GM21360 (cell line): ENCODE measurements around the gene SP6.

Experiments
- ATAC-seq: cut with Tn5 transposase; IDR thresholded peaks from one replicate; pipeline ENCODE4 v1.9.1; 2021; ENCODE audit warnings: mild to moderate bottlenecking, moderate library complexity; ENCODE audit not compliant: unreplicated experiment

SP6 gene

DNA sequence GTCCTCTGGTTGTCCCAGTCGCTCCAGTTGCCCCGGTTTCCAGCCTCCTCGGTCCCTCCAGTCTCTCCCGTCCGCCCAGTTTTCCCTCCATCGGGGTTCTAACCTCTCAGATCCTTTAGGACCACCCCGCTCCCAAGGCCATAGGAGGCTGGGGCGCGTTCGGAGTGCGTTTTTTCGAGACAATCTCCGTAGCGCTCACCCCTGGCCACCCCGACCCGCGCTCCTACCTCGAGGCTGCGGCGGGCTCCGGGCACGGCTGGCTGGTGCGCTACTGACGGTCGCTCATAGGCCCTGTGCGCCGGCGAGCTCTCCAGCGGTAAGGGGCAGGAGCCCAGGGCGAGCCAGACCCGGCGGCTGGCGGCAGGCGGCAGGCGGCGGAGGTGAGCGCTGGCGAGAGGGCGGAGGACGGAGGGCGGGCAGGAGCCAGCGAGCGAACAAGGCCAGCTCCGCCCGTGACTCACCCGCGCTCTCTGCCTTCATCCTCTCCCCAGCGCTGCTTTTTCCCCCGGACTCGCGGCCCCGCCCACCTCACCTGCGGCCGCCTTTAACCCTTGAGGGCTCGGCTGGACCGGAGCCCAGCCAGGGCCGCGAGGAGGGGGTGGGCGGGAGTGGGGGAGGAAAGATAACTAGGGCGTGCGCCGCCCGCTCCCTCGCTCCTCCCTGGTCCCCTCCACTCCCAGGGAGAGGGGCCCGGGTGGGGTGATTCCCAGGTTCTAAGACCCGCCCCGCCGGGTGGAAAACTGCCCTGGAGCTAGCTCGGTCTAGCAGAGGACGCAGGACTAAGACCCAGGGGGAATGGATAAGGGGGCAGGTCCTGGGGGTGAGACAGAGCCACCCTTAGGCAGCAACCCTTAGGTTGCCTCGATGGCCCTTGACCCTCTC is at the start of gene SP6:
Gene SP6 (minus strand): TSS at position 472 of the 882 bp plus-strand sequence. CDS start 2,734 bp downstream, outside the sequence.
- ATAC-seq, result no peak

DNA sequence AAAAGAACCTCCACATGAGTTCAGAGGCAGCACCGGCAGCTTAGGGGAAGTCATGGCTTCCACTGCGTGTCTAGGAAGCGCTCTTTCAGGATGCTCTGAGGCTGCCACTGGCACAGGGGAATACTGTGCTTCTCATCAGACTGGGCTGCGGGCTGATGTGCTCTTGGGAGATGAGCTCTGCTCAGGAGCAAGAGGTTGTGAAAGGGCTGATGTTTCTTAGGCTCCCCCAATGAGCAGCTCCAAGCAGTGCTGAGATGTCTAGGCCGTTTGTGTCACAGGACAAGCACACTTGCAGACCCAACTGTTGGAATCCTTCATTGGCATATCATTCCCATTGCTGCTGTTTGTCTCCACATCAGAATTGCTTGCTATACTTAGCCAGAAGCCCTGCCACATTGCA is 48.7 kb upstream of the SP6 start:
- no peak for ATAC-seq

DNA sequence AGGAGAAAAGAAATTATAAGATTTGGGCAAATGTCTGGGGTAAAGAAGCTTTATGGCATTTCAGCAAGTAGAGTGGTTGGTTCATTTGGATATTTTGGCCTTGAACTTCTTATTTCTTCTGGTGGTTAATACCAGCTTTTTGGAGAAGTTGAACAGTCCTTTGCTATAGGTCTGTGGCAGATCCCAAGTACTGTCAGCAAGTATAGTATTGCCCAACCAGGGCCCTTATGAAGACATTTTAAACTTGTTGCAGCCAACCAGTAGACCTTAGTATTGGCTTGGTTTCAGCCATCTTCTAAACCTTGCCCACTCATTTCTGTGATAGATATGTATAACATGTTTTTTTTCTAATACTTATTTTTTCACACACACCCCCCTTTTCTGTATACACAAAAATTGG is 47.3 kb upstream of the SP6 start:
- ATAC-seq, result no peak

DNA sequence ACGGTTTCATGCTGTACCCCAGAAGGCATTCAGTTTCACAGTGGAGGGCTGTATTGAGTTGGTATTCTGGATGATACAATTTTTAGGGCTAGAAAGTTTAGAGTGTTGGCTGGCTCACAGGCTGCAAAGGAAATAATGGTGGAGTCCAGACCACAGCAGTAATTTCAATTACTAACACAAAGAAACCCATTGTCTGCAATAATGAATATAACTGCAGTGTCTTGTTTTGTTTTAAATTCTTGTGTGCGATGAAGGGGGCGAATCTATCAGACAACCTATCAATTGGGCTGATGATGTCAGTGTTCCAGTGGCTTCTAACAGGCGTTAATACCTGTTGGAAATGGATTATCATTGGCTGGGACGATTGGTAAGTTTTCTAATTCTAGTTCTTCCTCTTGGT is 46.6 kb upstream of the SP6 start:
- no peak for ATAC-seq

DNA sequence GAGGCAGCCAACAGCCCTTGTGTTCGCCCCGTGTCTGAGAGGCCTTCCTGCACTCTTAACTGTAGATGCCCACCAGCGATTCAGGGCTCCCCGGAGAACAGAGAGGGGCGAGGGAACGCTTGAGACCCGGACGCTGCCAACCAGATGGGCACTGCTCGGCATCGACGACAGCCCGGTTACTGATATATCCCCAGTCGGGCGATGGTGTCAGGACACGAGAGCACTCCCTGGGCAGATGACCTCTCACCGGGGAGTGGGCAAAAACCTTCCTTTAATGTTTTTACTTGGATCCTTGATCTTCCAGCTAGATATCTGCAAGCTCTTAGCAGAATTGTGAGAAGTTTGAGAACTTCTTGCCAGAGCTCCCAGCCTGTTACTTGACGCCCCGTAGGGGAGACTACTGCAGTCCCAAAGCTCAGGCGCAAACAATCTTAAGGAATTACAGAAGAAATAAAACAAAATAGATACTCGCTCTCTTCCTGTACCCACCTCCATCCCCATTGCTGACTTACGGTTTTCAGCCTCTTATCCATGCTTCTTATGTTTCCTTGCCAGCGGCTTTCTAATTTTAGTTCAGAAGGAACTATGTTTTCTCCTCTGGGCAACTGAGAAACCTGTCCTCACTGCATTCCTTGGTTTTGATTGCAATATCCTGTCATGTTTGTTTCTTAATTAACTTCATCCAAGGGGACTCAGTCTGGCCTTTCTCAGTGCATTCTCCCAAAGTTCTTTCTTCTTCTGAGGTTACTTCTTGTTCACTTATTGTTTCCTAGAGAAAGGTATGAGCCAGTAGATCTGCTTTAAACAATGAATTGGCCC is 45.9 kb upstream of the SP6 start:
- no peak for ATAC-seq

DNA sequence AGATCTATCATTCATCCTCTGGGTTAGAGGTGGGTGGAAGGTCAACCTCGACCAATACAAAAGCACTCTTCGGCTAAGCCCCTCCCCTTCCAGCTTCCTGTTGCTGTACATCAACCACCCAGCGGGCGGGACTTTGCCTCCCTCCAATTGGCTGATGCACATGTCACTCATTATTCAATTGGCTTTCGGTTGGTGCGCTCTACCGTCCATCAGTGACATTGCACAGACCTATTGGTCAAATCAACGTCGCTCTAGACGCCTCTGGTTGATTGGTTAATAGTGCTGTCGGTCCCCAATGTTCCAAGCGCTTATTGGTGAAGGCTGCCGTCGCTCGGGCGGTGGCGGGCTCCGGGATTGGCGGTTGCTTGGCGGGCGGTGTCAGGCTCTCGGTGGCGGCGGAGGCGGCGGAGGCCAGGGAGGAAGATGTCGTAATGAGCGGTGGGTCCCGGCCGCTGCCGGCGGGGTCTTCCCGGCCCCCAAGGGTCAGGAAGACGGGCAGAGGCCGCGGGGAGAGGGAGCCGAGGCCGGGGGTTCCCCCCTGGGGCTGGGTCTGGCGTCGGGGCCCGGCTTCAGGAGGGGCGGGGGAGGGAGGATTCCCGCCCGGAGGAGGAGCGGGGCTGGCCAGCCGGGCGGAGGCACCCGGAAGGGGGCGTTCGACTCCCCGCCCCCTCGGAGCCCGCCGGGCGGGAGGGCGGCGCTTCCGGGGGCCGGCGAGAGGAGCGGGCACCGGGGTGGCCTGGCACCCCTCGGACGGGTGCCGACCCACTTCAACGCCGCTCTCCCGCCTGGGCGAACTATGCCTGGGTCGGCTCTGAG is 45.1 kb upstream of the SP6 start, which contains the start of gene SP2:
Gene SP2 (plus strand): TSS at position 381 of the 816 bp plus-strand sequence. CDS start 51 bp downstream, at position 432.
- peak; percentile 85 for ATAC-seq

DNA sequence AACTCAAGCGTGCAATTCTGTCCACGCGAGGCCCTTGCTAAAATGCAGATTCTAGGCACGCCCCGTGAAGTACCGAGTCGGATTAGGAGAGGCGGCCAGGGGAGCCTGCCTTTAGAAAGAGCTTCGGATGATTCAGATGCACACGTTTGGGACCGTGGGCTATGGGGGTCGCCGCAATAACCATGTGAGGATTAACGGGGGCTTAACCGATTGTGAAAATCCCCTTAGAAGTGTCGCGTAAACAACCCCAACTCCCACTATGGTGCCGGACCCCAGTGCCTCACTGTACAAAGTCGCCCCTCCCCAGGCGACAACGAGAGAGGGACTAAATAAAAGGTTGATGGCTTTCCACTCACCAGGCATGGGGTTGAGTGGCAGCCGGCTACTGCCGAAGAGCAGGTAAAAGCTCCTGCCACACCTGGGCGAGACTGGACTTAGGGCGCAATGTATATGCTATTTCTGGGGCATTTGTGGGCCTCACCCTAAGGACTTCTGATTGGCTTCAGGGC is 44.4 kb upstream of the SP6 start:
- ATAC-seq, result no peak

DNA sequence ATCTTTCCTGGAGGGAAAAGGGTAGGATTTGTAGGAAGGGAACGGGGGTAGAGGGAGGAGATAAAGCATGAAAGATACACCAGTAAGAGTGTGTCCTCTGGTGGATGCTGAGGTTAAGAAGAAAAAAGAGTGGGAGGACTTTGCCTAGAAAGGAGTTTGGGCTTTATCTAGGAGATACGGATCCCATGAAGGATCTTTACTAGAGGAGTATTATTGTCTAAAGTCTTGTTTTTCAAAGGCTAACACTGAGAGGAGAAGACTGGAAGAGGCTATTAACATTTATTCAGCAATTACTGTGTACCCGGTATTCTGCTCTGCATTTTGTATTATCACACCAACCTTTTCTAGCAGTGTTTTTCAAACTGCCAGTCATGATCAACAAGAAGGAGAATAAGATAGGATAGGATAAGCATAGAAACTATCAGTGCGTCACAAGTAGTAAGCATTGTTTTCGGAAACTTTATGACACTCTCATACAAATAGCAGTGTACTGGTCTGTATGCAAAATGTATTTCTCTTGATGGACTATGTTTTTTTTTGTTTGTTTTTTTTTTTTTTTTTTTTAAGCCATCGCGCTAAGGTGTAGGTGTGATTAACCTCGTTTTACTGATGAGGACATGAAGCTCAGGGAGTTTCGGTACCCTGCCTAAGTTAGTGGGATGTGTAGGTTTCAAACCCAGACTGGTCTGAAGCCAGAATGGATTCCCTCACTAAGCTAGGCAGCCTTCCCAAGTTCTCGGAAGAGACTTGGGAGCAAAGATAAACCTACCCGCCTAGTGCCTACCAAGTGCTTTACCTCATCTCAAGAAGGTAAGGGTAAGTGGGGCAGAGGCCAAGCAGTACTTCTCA is 43.8 kb upstream of the SP6 start:
- ATAC-seq, result no peak

DNA sequence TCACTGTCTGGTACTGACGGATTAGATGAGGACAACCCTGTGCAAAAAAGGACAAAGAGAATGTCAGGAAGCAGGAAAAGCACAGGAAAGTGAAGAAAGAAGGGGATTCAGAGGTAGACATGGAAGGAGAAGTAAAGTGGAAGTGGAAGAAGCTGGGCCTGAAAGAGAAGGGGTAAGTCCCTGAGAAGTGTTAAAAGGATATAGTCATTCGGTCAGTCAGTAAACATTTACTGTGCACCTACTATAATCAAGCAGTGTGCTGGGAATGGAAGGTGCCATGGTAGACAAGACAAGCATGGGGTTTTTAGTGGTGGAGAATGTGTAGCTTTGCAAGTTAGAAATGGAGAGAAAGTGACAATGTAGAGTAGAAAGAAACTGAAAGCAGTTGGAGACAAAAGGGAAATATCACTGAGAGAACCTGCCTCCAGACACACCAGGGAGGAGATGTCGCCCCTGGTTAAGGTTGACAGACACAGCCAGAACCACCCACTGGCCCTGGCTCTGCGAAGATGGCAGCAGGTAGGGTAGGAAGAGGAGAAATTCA is 40.7 kb upstream of the SP6 start:
- no peak for ATAC-seq

DNA sequence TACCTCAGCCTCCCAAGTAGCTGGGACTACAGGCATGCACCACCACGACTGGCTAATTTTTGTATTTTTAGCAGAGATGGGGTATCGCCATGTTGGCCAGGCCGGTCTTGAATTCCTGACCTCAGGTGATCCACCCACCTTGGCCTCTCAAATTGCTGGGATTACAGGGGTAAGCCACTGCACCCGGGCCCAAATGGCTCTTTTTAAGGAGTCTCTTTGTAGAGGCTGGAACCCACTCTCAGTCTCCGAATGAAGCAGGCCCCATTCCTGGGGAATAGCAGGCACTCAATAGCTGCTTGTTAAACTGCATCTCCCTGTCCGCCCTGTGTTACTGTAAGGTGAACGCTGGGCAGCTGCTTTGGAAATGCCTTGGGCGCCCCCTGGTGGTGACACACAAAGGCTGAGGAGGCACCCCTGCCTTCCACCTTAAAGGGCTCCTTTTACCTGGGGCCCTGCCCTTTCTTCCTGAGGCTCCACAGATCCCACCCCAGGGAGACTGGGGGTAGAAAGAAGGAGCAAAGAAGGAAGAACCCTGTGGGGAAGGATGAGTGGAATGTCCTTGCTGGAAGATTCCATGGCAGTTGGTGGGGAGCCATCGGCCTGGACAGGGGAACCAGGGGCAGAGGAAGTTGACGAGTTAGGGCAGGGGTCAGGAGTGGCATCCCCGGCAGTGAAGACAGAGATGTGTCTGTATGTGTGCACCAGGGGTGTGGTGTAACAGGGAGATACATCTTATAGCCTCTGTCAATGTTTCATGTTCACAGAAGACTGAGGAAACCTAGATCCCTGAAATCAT is 39.0 kb upstream of the SP6 start:
- no peak for ATAC-seq

DNA sequence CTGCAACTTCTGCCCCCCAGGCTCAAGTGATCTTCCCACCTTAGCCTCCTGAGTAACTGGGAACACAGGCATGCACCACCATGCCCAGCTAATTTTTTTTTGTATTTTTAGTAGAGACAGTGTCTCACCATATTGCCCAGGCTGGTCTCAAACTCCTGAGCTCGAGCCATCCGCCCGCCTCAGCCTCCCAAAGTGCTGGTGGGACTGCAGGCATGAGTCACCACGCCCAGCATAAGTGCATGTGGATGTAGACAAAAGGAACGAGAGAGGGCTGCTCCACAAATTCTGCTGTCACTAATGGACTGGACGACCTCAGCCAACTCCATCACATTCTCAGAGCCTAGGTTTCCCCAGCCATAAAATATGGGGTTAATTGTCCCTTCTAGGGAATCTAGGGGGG is 37.3 kb upstream of the SP6 start:
- no peak for ATAC-seq

DNA sequence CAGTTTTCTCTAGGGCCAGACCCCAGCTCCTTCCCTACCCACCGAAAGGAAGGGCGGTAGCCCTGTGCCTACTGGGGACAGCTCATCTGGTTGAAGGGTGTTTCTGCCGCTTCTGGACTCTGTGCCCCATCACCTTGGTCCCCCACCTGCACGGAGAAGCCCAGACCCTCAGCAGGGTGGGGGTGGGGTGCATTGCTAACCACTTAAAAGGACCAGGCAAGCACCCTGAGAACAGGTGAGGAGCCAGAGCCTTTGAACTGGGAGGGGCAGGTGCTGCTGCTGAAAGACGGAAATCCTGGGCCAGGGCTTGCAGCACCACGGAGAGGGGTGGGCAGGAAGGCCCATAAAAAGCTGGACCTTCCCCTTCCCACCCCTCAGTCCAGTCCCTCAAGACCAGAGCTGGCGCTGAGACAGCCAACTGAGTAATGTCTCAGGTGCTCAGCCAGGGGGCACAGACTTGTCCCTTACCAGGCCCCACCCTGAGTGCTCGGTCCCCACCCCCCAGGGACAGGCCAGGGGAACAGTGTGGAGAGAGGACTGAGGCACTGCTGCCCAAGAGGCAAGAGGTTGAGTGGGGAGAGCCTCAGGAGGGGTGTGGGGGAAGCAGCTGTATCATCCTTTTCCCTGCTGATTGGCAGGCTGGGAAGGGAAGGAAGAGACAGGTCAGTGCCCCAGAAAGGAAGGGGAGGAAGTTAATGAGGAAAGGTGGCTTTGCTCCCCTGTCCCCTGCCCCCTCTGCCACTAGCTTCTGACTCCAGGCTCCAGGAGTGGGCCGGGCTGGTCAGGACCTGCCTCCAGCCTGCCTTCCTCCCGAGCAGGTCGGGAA is 34.2 kb upstream of the SP6 start:
- ATAC-seq, result no peak

DNA sequence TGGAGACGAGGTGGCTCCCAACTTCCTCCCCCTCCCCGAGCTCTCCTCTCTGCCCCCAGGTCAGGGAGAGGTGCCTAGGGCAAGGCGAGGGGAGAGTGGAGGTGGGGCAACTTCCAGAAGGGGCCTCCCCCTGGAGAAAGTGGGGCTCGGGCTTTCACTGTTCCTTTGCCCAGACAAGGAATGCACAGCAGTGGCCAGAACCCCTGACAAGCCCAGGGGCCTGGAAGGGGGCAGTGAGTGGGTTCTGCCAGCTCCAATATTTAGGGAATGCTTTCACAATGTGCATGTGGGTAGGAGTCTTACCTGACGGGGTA is 33.4 kb upstream of the SP6 start:
- ATAC-seq, result no peak

DNA sequence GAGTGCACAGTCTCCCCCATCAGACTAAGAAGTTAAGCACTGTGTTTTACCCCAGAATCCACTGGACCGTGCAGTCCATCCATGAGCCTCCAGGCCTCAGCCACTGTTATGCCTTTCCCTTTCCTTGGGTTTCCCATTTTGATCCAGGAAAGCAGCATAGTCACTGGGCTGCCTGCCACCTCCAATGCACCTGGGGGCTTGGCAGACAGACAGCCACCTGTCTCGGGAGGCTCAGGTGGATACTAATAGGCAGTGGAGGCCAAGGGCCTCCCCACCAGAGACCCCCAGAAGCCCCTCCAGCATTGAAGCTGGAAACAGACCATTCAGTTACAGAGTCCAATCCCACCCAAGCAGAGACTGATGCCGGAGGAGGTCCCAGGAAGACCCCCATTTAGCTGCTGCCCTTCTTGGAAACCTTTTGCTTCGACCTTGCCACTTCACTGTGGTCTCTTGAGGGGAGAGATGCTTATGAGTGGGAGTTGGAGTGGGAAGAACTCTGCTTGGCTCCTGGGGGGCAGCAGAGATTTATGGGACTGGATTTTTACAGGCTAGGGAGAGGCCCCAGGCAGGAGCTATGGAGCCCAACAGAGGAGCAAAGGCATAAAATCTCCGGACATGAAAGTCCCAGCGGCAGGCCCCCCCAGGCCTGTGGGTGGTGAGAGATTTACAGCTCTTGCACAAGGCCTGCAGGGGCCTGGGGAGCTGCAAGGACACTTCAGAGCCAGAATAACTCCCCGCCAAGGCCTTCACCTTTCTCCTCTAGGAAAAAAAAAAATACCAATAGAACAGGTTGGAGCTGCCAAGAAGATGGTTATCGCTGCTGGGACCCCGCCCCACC is 32.8 kb upstream of the SP6 start:
- no peak for ATAC-seq

DNA sequence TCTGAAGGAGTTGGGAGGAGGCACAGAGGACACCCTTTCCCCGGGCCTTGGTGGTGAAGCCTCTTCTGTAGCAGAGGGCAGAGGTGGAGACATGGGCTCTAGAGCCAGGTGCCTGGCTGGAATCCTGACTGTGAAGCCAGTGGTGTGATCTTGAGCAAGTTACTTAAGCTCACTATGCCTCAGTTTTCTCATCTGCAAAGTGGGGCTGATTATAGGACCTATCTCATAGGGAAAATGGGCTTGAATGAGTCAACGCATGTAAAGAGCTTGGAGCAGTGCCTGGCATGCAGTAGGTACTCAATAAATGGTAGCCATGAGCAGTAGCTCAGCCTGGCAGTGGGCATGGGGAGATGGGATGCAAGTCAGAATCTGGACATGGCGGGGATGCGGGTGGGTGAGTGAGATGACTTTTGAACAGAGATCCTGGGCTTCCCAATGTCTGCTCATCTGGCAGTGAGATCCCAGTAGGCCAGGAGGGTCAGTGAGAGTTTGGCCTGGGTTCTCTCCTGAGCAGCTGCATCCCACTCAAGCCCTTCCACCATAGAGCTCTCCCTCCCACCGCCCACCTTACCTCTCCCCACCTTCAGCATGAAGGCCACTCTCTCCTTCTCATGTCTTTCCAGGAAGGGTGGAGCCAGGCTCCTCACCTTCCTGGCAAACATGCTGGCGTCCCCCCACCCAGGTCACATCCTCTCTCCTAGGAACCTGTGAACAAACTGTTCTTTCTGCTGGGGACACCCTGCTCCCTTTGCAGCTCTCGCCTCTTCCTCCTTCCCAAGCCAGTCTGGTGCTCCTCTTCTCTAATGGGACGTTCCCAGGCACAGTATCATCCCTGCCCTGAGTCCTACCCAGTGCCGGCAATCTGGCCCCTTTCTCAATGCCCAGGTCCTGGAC is 32.0 kb upstream of the SP6 start:
- no peak for ATAC-seq

DNA sequence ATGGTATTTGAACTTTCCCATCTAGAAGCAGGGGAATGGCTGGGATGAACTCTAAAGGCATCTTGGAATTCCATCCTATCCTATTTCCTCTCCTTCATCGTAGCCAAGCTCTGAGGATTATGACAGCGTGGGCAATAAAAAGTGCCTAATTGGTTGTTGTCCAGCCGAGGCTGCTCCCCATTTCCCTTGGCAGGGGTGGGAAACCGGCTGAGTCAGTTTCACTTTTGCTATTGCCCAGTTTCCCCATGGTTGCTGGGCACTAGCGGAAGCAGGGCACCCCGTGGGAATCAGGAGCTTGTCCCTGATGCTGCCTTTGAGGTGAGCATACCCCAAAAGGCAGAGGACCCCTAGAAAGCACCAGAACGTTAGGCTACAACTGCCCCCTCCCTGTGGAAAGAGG is 31.3 kb upstream of the SP6 start:
- no peak for ATAC-seq
